ENCODE data around the gene PDZD8. TPM values are rescaled to one million over a fixed set of nuclear protein-coding genes. Genes with fewer than 3 reads are reported as not detected.
A peak's percentile ranks its signal among the peaks of the same experiment; 100 is the strongest.

PDZD8 gene, protein sequence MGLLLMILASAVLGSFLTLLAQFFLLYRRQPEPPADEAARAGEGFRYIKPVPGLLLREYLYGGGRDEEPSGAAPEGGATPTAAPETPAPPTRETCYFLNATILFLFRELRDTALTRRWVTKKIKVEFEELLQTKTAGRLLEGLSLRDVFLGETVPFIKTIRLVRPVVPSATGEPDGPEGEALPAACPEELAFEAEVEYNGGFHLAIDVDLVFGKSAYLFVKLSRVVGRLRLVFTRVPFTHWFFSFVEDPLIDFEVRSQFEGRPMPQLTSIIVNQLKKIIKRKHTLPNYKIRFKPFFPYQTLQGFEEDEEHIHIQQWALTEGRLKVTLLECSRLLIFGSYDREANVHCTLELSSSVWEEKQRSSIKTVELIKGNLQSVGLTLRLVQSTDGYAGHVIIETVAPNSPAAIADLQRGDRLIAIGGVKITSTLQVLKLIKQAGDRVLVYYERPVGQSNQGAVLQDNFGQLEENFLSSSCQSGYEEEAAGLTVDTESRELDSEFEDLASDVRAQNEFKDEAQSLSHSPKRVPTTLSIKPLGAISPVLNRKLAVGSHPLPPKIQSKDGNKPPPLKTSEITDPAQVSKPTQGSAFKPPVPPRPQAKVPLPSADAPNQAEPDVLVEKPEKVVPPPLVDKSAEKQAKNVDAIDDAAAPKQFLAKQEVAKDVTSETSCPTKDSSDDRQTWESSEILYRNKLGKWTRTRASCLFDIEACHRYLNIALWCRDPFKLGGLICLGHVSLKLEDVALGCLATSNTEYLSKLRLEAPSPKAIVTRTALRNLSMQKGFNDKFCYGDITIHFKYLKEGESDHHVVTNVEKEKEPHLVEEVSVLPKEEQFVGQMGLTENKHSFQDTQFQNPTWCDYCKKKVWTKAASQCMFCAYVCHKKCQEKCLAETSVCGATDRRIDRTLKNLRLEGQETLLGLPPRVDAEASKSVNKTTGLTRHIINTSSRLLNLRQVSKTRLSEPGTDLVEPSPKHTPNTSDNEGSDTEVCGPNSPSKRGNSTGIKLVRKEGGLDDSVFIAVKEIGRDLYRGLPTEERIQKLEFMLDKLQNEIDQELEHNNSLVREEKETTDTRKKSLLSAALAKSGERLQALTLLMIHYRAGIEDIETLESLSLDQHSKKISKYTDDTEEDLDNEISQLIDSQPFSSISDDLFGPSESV
- total RNA-seq, result 10 to 100 TPM; 17.5 to 45.7 (median 25.3) TPM
- 10 to 100 TPM in 1 of 3 donors, 1 to 10 TPM in 2; 1.7 to 30.5 (median 3.0) TPM for polyA plus RNA-seq
- long read RNA-seq, donor 1, full-length matches to known transcripts, result 5 of 5 reads
- long read RNA-seq, donor 1, partial matches to known transcripts, result 0 of 5 reads
- long read RNA-seq, donor 1, other reads (novel, unspliced or antisense), result 0 of 5 reads
- long read RNA-seq, donor 2, full-length matches to known transcripts, result 4 of 4 reads
- long read RNA-seq, donor 2, partial matches to known transcripts, result 0 of 4 reads
- long read RNA-seq, donor 2, other reads (novel, unspliced or antisense), result 0 of 4 reads
- long read RNA-seq, donor 3, full-length matches to known transcripts, result 2 of 2 reads
- long read RNA-seq, donor 3, partial matches to known transcripts, result 0 of 2 reads
- long read RNA-seq, donor 3, other reads (novel, unspliced or antisense), result 0 of 2 reads
- long read RNA-seq, donor 4, partial matches to known transcripts, result 0 of 1 reads
- long read RNA-seq, donor 4, other reads (novel, unspliced or antisense), result 1 of 1 reads
- long read RNA-seq, donor 5, full-length matches to known transcripts, result 16 of 19 reads
- long read RNA-seq, donor 5, partial matches to known transcripts, result 1 of 19 reads
- long read RNA-seq, donor 5, other reads (novel, unspliced or antisense), result 2 of 19 reads
- long read RNA-seq, donor 6, partial matches to known transcripts, result 0 of 3 reads
- long read RNA-seq, donor 6, other reads (novel, unspliced or antisense), result 3 of 3 reads
- long read RNA-seq, donor 7, full-length matches to known transcripts, result 2 of 2 reads
- long read RNA-seq, donor 7, partial matches to known transcripts, result 0 of 2 reads
- long read RNA-seq, donor 7, other reads (novel, unspliced or antisense), result 0 of 2 reads
- long read RNA-seq, donor 8, full-length matches to known transcripts, result 4 of 4 reads
- long read RNA-seq, donor 8, partial matches to known transcripts, result 0 of 4 reads
- long read RNA-seq, donor 8, other reads (novel, unspliced or antisense), result 0 of 4 reads
- long read RNA-seq, donor 9, full-length matches to known transcripts, result 1 of 1 reads
- long read RNA-seq, donor 9, partial matches to known transcripts, result 0 of 1 reads
- long read RNA-seq, donor 9, other reads (novel, unspliced or antisense), result 0 of 1 reads
- long read RNA-seq, donor 10, full-length matches to known transcripts, result 3 of 9 reads
- long read RNA-seq, donor 10, partial matches to known transcripts, result 6 of 9 reads
- long read RNA-seq, donor 10, other reads (novel, unspliced or antisense), result 0 of 9 reads

DNA sequence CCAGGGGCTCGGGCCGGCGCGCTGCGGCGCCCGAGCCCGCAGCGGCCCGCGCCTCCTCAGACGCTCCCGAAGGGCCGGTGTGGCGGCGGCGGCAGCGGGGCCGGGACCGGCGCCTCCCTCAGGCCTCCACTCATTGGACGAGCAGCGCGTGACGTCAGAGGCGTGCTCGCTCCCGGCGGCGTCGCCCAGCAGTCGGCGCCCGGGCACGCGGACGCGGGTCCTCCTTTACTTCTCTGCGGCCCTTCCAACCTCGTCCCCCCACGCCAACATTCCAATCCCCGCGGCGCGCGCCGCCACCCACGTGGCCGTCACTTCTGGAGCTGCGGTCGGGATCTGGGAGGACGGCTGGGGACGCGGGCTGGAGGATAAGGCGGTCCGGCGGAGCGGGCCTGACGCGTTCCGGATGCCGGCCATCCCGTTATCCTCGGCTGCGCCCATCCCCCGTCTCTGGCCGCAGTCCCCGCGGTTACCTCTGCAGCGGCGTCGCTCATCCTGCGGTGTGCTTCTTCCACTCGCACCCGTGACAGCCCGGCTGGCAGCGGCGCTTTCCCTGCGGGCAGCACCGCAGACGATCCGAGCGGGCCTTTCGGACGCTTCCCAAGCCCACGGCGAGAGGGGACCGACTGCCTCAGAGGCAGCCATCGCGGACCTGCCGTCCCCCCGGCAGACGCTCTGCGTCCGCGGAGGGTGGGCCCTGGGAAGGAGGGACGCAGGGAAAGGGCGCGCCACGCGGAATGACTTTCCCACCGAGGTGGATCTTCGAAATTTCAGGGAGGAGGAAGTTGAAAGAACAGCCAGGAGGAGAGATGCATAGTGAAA, at the start of gene PDZD8:
Gene PDZD8 (minus strand): TSS at position 81 of the 819 bp plus-strand sequence. CDS start 213 bp downstream, outside the sequence.
- WGBS, 4 donors, result 0 to 2% (median 1%) methylated on average over 16 to 103 of the region's 103 CpGs
- Histone ChIP-seq H3K9me3 (replicated peaks in 1 of 3) (no peaks in the 10 kb centered on the region), H3K27me3 (peaks cover 5% of the 10 kb centered on the region), H3K27ac (peak within 1 kb of the TSS; percentile 71 to 93 (median 90)), H3K4me3 (peak within 1 kb of the TSS; percentile 62 to 97 (median 78)), H3K4me1 (replicated peaks in 1 of 2) (peaks cover 8 to 29% of the 10 kb centered on the region in 2 donors), H3K36me3 (replicated peaks in 1 of 2) (no peaks in the 10 kb centered on the region)
- peak; percentile 92 to 97 (median 95) for DNase-seq
- intact Hi-C loops (cut with DNase I), result no loop called here
- TF ChIP-seq POLR2A (IDR thresholded peaks at IDR 0.05), result peak; percentile 91 to 93
- TF ChIP-seq, protein P1, sequence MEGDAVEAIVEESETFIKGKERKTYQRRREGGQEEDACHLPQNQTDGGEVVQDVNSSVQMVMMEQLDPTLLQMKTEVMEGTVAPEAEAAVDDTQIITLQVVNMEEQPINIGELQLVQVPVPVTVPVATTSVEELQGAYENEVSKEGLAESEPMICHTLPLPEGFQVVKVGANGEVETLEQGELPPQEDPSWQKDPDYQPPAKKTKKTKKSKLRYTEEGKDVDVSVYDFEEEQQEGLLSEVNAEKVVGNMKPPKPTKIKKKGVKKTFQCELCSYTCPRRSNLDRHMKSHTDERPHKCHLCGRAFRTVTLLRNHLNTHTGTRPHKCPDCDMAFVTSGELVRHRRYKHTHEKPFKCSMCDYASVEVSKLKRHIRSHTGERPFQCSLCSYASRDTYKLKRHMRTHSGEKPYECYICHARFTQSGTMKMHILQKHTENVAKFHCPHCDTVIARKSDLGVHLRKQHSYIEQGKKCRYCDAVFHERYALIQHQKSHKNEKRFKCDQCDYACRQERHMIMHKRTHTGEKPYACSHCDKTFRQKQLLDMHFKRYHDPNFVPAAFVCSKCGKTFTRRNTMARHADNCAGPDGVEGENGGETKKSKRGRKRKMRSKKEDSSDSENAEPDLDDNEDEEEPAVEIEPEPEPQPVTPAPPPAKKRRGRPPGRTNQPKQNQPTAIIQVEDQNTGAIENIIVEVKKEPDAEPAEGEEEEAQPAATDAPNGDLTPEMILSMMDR (IDR thresholded peaks at IDR 0.05), result no peak

DNA sequence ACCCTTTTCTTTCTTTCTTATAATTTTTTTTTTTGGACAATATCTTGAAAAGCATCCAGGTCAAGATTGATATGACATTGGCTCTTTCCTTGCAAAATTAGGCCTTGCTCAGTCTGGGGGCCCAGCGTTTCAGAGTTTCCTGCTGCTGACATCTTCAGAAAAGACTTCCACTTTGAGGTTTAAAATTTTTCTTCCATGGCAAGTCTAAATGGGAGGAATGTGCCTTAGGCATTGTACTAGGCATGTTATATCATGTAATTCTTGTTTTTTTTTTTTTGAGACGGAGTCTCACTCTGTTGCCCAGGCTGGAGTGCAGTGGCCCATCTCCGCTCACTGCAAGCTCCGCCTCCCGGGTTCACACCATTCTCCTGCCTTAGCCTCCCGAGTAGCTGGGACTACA, 48.9 kb upstream of the PDZD8 start:
- intact Hi-C loops (cut with DNase I), result no loop called here

More for the DNA sequence above, 48.9 kb upstream of the PDZD8 start:
- no peaks in the 10 kb centered on the region for H3K4me1 ChIP-seq (replicated peaks in 1 of 2)
- no peak for DNase-seq
- WGBS, 4 donors, result 84 to 94% (median 88%) methylated on average over 6 of the region's 6 CpGs
- H3K4me3 ChIP-seq, result no peak overlapping the region
- H3K27me3 ChIP-seq, result no peaks in the 10 kb centered on the region
- no peaks in the 10 kb centered on the region for H3K36me3 ChIP-seq (replicated peaks in 1 of 2)
- H3K9me3 ChIP-seq (replicated peaks in 1 of 3), result no peaks in the 10 kb centered on the region
- no peak for TF ChIP-seq POLR2A (IDR thresholded peaks at IDR 0.05)
- TF ChIP-seq, protein P1 (IDR thresholded peaks at IDR 0.05), result no peak
- H3K27ac ChIP-seq, result no peak overlapping the region

Data from adrenal gland (tissue), 19 donors.